Mesodermal cell (in vitro differentiated cells): Measurements from ENCODE around the gene CDK15.
A peak's percentile ranks its signal among the peaks of the same experiment; 100 is the strongest.

Experiments
- H3K27ac ChIP-seq: 2 replicates; pipeline ENCODE4 v1.7.0; 2013; ENCODE audit warnings: mild to moderate bottlenecking, low read depth, low read length, moderate library complexity; ENCODE audit not compliant: severe bottlenecking
- H3K36me3 ChIP-seq: 2 replicates; pipeline ENCODE4 v1.7.1; 2013; ENCODE audit warnings: mild to moderate bottlenecking, low read length, moderate library complexity; ENCODE audit not compliant: control insufficient read depth, insufficient read depth
- H3K4me1 ChIP-seq: one replicate; pipeline ENCODE4 v1.7.1; 2013; ENCODE audit warnings: mild to moderate bottlenecking, low read length; ENCODE audit not compliant: insufficient read depth, control insufficient read depth, poor library complexity, severe bottlenecking
- H3K4me3 ChIP-seq: 2 replicates; pipeline ENCODE4 v1.7.0; 2013; ENCODE audit warnings: low read length, control low read depth, mild to moderate bottlenecking; ENCODE audit not compliant: insufficient read depth, poor library complexity, severe bottlenecking; ENCODE audit errors: extremely low read depth
- H3K9me3 ChIP-seq: 2 replicates; pipeline ENCODE4 v1.7.1; 2013; ENCODE audit warnings: mild to moderate bottlenecking, low read length, moderate library complexity; ENCODE audit not compliant: control insufficient read depth
- WGBS, 2 experiments: methylation state at CpG; one replicate each; pipeline ENCODE4 v1.1.5; 2013; ENCODE audit warnings: missing lambda C conversion rate in 2 of 2; ENCODE audit not compliant: insufficient coverage in 2 of 2; 5-methylcytosine and 5-hydroxymethylcytosine counted together

The CDK15 gene

DNA sequence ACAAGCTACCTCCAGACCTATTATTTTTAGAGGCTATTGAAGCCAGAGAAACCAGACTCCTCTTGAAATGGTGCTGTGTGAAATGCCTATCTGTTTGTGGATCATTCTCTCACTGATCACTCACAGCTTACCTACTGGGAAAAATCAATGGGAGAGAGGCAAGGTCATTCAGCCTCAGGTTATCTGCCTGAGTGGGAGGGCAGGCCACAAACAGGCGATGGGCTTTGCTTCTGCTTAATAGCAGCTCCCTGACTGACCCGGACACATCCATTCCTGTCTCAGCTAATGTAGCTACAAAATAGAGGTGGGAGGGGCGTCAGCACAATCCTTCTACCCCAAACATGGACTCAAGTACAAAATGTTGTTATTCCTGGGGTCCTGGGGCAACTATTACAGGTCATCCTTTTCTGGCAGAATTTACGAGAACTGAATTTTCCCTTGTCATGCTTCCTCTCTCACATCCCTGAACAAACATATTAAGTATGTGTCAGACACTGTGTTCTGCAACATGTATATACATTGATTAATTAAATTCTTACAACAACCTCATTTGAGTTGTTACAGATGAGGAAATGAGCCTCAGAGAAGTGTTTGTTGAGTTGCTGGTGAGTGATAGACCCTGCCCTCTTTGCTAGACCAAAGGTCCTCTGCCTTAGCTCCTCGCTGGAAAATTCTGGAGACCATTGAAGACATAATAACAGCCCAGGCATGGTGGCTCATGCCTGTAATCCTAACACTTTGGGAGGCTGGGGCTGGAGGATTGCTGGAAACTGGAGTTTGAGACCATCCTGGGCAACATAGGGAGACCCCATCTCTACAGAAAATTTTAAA lies 60.5 kb downstream of the CDK15 start:
- no peaks in the 10 kb centered on the region for H3K9me3 ChIP-seq
- WGBS, 2 experiments, result 80 to 100% methylated on average over 1 to 2 of the region's 5 CpGs
- no peak overlapping the region for H3K4me3 ChIP-seq
- H3K4me1 ChIP-seq, result peaks cover 5% of the 10 kb centered on the region
- no peaks in the 10 kb centered on the region for H3K36me3 ChIP-seq
- H3K27ac ChIP-seq, result peak overlapping the region; percentile 25

DNA sequence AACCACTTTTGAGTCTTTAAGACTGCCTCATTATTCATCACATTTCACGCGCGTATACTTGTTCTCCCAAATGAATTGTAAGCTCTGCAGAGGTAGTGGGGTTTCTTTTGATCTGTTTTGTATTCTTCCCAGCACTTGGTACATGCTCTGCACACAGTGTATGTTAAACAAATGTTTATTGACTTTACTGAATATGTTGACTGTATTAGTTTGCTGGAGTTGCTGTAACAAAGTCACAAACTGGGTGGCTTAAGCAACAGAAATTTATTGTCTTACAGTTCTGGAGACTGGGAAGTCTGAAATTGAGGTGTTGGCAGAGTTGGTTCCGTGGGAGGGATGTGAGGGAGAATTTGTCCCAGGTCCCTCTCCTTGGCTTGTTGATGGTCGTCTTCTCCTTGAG lies 65.1 kb downstream of the CDK15 start:
- Histone ChIP-seq H3K27ac (no peak overlapping the region), H3K4me3 (no peak overlapping the region), H3K9me3 (no peaks in the 10 kb centered on the region), H3K36me3 (no peaks in the 10 kb centered on the region), H3K4me1 (peaks cover 10% of the 10 kb centered on the region)
- WGBS, 2 experiments, result 100% methylated on average over 1 of the region's 5 CpGs; no CpG with 5 or more reads in 1 of the 2 experiments

DNA sequence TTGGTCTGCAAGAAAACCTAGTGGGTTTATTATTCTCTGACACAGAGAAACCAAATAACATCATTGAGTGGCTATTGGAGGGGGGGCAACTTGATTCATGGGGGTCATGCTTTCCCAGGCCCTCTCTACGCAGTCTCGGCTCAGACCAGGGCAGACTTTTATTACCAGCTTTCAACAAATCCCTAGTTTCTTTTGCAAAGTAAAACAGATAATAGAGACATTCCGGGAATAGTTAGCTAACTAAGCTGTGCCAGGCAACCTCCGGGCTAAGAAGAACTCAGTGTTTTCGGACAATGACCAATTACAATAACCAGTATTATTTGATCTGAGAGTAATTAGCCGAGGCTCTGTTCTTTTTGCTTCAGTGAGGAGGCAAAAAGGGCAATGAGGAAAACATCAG lies 66.3 kb downstream of the CDK15 start:
- no peaks in the 10 kb centered on the region for H3K9me3 ChIP-seq
- peak overlapping the region; percentile 18 for H3K27ac ChIP-seq

GRCh38 chr2:201879996-201880395 lies 73.7 kb downstream of the CDK15 start:
- WGBS, 2 experiments, result 95 to 99% methylated on average over 8 to 10 of the region's 10 CpGs
- no peaks in the 10 kb centered on the region for H3K9me3 ChIP-seq

More for the DNA sequence above, 66.3 kb downstream of the CDK15 start:
- Histone ChIP-seq H3K4me1 (peaks cover 10% of the 10 kb centered on the region), H3K4me3 (no peak overlapping the region), H3K36me3 (no peaks in the 10 kb centered on the region)
- 80 to 83% methylated on average over 1 to 4 of the region's 6 CpGs for WGBS, 2 experiments

GRCh38 chr2:201880579-201880978 lies 74.2 kb downstream of the CDK15 start:
- Histone ChIP-seq H3K9me3 (no peaks in the 10 kb centered on the region), H3K4me3 (no peak overlapping the region), H3K27ac (no peak overlapping the region), H3K36me3 (no peaks in the 10 kb centered on the region), H3K4me1 (peaks cover 31% of the 10 kb centered on the region)
- 71 to 100% methylated on average over 1 of the region's 3 CpGs for WGBS, 2 experiments

More at GRCh38 chr2:201879996-201880395, 73.7 kb downstream of the CDK15 start:
- H3K4me3 ChIP-seq, result no peak overlapping the region
- H3K36me3 ChIP-seq, result no peaks in the 10 kb centered on the region
- peaks cover 31% of the 10 kb centered on the region for H3K4me1 ChIP-seq
- no peak overlapping the region for H3K27ac ChIP-seq

GRCh38 chr2:201880993-201881611 lies 74.8 kb downstream of the CDK15 start:
- H3K36me3 ChIP-seq, result no peaks in the 10 kb centered on the region
- H3K9me3 ChIP-seq, result no peaks in the 10 kb centered on the region
- WGBS, 2 experiments, result 89 to 96% methylated on average over 5 to 7 of the region's 9 CpGs
- H3K4me3 ChIP-seq, result no peak overlapping the region
- H3K4me1 ChIP-seq, result peaks cover 31% of the 10 kb centered on the region
- H3K27ac ChIP-seq, result no peak overlapping the region

- Histone ChIP-seq H3K4me3 (no peak overlapping the region), H3K4me1 (peaks cover 31% of the 10 kb centered on the region), H3K9me3 (no peaks in the 10 kb centered on the region), H3K27ac (no peak overlapping the region), H3K36me3 (no peaks in the 10 kb centered on the region)
- WGBS, 2 experiments, result 93 to 96% methylated on average over 4 of the region's 4 CpGs
These were observed 75.4 kb downstream of the CDK15 start for GRCh38 chr2:201881741-201882140.

GRCh38 chr2:201882353-201883090 lies 76.2 kb downstream of the CDK15 start:
- Histone ChIP-seq H3K27ac (no peak overlapping the region), H3K4me3 (no peak overlapping the region), H3K36me3 (no peaks in the 10 kb centered on the region), H3K4me1 (peaks cover 31% of the 10 kb centered on the region), H3K9me3 (no peaks in the 10 kb centered on the region)
- WGBS, 2 experiments, result 21 to 32% methylated on average over 9 to 13 of the region's 14 CpGs

DNA sequence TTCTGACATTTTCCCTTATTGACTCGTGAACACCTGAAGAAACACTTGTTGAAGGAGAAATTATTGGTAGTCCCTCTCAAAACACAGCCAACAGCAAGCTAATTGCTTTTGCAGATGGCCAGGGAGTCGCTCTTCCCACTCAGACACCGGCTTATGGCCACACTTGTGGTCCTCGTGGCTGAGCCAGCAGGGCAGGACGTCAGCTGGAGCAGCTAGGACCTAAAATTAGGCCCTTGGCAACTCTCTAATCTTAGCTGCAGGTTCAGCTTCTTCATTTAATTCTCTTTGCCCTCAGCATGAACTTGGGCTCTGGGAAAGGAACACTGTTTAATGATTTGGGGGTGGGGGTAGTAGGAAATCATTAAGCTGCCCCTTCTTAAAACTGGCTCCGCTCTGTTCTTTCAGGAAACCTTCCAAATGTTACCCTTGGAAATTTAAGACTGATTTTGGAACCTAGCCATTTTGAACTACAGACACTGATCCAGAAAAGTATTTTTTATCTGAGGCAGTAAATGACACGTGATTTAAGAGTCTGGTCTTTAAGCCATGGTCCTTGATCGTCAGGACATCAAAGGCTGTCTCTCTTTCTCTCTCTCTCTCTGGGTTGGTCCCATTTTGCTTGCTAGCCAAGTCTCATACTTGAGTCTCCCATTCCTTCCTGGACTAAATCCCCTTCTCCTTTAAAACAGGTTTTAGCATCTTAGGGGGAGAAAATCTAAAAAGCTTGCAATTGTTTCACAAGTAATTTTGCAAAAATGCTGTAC lies 77.5 kb downstream of the CDK15 start:
- Histone ChIP-seq H3K4me1 (peaks cover 42% of the 10 kb centered on the region), H3K36me3 (no peaks in the 10 kb centered on the region), H3K9me3 (no peaks in the 10 kb centered on the region), H3K4me3 (no peak overlapping the region), H3K27ac (no peak overlapping the region)
- WGBS, 2 experiments, result 81 to 88% methylated on average over 6 to 8 of the region's 8 CpGs

GRCh38 chr2:201886504-201886903 lies 80.2 kb downstream of the CDK15 start:
- Histone ChIP-seq H3K4me3 (no peak overlapping the region), H3K36me3 (no peaks in the 10 kb centered on the region), H3K4me1 (peaks cover 35% of the 10 kb centered on the region), H3K27ac (no peak overlapping the region), H3K9me3 (no peaks in the 10 kb centered on the region)
- WGBS, 2 experiments, result no CpG with 5 or more reads among the region's 3 CpGs
